Natural killer cell (primary cell): ENCODE measurements around the gene TRPM5. TPM values are rescaled to one million over a fixed set of nuclear protein-coding genes. Genes with fewer than 3 reads are reported as not detected.

ENCODE experiments used
- ATAC-seq, 3 donors: fragments of 150-1000 bp in 2 of 3; fragments of 200-7000 bp in 1 of 3; cut with Tn5 transposase; 1 replicate in 1 of 3; 2 replicates in 2 of 3; pipeline ENCODE4 v1.10.0; 2021; ENCODE audit warnings: mild to moderate bottlenecking in 2 of 3, moderate library complexity in 2 of 3
- DNase-seq, 2 donors: peaks; one replicate each; pipeline versions ENCODE4 v3.0.0 to v3.0.0-alpha.2; 2013 to 2021; ENCODE audit warnings: mixed read lengths in 1 of 2
- H3K27ac ChIP-seq: one replicate; pipeline ENCODE4 v1.5.1; 2013; ENCODE audit warnings: mild to moderate bottlenecking, low read length
- H3K27me3 ChIP-seq: one replicate; pipeline ENCODE4 v1.6.1; 2013; ENCODE audit warnings: low read length; ENCODE audit not compliant: control insufficient read depth, insufficient read depth
- H3K36me3 ChIP-seq: one replicate; pipeline ENCODE4 v1.6.1; 2013; ENCODE audit warnings: low read length; ENCODE audit not compliant: control insufficient read depth, insufficient read depth
- H3K4me1 ChIP-seq: one replicate; pipeline ENCODE4 v1.6.1; 2013; ENCODE audit warnings: low read length; ENCODE audit not compliant: control insufficient read depth, insufficient read depth
- H3K4me3 ChIP-seq: one replicate; pipeline ENCODE4 v1.5.1; 2013; ENCODE audit warnings: low read length
- H3K9me3 ChIP-seq: one replicate; pipeline ENCODE4 v1.6.1; 2013; ENCODE audit warnings: low read length; ENCODE audit not compliant: control insufficient read depth, insufficient read depth
- H3K27ac Mint-ChIP-seq, 2 donors: one replicate each; pipeline ENCODE4 v1.8.0; 2022; ENCODE audit warnings: mild to moderate bottlenecking in 2 of 2, mixed read lengths in 2 of 2, moderate library complexity in 1 of 2
- H3K27me3 Mint-ChIP-seq, 2 donors: one replicate each; pipeline ENCODE4 v1.8.0; 2022; ENCODE audit warnings: low read depth in 2 of 2, mixed read lengths in 2 of 2
- H3K36me3 Mint-ChIP-seq: one replicate; pipeline ENCODE4 v1.8.0; 2022; ENCODE audit warnings: mixed read lengths
- H3K4me1 Mint-ChIP-seq, 2 donors: one replicate each; pipeline ENCODE4 v1.8.0; 2022; ENCODE audit warnings: mixed read lengths in 2 of 2
- H3K4me3 Mint-ChIP-seq: one replicate; pipeline ENCODE4 v1.8.0; 2022; ENCODE audit warnings: mild to moderate bottlenecking, moderate library complexity, mixed read lengths
- H3K9me3 Mint-ChIP-seq, 2 donors: one replicate each; pipeline ENCODE4 v1.8.0; 2022; ENCODE audit warnings: mixed read lengths in 2 of 2
- CTCF ChIP-seq: fragments of 200-600 bp; IDR thresholded peaks from one replicate; pipeline ENCODE4 v1.8.0; 2022; ENCODE audit warnings: antibody characterized with exemption
- WGBS: methylation state at CpG from one replicate; pipeline ENCODE4 v1.1.7; 2013; ENCODE audit warnings: missing lambda C conversion rate; ENCODE audit not compliant: insufficient coverage; 5-methylcytosine and 5-hydroxymethylcytosine counted together
- intact Hi-C: fragments of 100-400 bp; cut with micrococcal nuclease; formaldehyde crosslinking; loops from one replicate; pipeline ENCODE4 v1.14.2; 2022
- total RNA-seq, 4 donors: library from RNA; stranded (reverse); fragments of 120-200 nt in 1 of 4; gene quantifications; one replicate each; pipeline versions ENCODE4 v1.2.3 to v1.2.4, GENCODE V29; 2013 to 2022

The TRPM5 gene
- total RNA-seq, 3 donors from 2014 or later (not counting 1 experiment from before 2014, with no cell fraction given) = not detected

- Histone ChIP-seq H3K27ac (no peak overlapping the region), H3K4me1 (peaks cover 43% of the 10 kb centered on the region), H3K36me3 (no peaks in the 10 kb centered on the region), H3K9me3 (no peaks in the 10 kb centered on the region), H3K4me3 (no peak overlapping the region), H3K27me3 (peaks cover 31% of the 10 kb centered on the region)
- WGBS = 70% methylated on average over 10 of the region's 10 CpGs
- no peaks in the 10 kb centered on the region for H3K9me3 Mint-ChIP-seq
- H3K27ac Mint-ChIP-seq = no peak overlapping the region
- no peak for ATAC-seq
- no peak for TF ChIP-seq CTCF
- no peak overlapping the region for H3K4me3 Mint-ChIP-seq
- peaks cover 13 to 28% of the 10 kb centered on the region in 2 donors for H3K27me3 Mint-ChIP-seq
- no peak for DNase-seq
- intact Hi-C loops = no loop called here
- H3K4me1 Mint-ChIP-seq = peaks cover 0 to 13% of the 10 kb centered on the region in 2 donors
- H3K36me3 Mint-ChIP-seq = no peaks in the 10 kb centered on the region
Observed at GRCh38 chr11:2447951-2448650, 3.8 kb upstream of the TRPM5 start.

DNA sequence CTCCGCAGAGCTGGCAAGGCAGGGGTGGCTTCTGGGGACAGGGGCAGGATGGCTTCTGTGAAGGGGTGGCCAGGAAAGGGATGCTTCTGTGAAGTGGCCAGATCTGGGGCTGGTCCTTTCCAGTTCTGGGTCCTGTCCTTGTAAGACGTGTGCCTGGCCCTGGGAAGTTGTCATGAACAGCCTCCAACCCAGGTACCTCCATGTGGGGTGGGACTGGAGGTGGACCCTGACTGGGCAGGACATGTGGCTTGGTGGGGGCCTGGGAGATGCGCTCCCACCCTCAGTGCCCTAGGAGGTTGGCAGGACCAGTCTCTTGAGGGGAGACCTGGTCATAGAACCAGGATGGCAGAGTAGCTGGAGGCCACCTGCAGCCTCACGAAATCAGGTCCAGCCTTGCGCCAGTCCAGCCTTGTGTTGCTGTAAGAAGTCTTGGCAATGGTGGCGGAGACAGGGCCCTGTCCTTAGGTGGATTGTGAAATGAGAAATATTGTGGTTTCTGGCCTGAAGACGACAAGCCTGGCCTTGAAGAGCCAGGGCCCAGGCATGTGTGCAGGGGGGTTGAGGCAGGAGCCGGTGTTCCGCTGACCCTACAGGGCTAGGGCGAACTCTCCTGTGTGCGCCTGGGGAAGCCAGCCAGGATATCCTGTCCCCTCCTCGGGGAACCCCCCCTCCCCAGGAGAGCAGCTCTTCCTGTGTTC, 3.1 kb upstream of the TRPM5 start:
- Histone ChIP-seq H3K27me3 (peaks cover 31% of the 10 kb centered on the region), H3K4me3 (peak overlapping the region; percentile 8), H3K27ac (no peak overlapping the region), H3K4me1 (peaks cover 43% of the 10 kb centered on the region), H3K36me3 (no peaks in the 10 kb centered on the region), H3K9me3 (no peaks in the 10 kb centered on the region)
- no peak for TF ChIP-seq CTCF
- Mint-ChIP-seq H3K36me3 (no peaks in the 10 kb centered on the region), H3K4me3 (peak overlapping the region; percentile 52), H3K27me3 (peaks cover 18 to 22% of the 10 kb centered on the region in 2 donors), H3K9me3 (no peaks in the 10 kb centered on the region), H3K4me1 (peaks cover 0 to 13% of the 10 kb centered on the region in 2 donors), H3K27ac (no peak overlapping the region)
- intact Hi-C loops = no loop called here
- ATAC-seq (no peak), DNase-seq (peak in 1 of 2 donors; percentile 34)
- 54% methylated on average over 12 of the region's 12 CpGs for WGBS

GRCh38 chr11:2446590-2447252, 2.4 kb upstream of the TRPM5 start:
- intact Hi-C loops = no loop called here
- 39% methylated on average over 13 of the region's 15 CpGs for WGBS
- peaks cover 43% of the 10 kb centered on the region for H3K4me1 ChIP-seq

More at GRCh38 chr11:2446590-2447252, 2.4 kb upstream of the TRPM5 start:
- TF ChIP-seq CTCF = no peak
- Histone ChIP-seq H3K27ac (no peak overlapping the region), H3K9me3 (no peaks in the 10 kb centered on the region), H3K36me3 (no peaks in the 10 kb centered on the region), H3K4me3 (peak overlapping the region; percentile 8), H3K27me3 (peaks cover 31% of the 10 kb centered on the region)
- H3K4me1 Mint-ChIP-seq = peaks cover 0 to 13% of the 10 kb centered on the region in 2 donors
- H3K36me3 Mint-ChIP-seq = no peaks in the 10 kb centered on the region
- peak overlapping the region; percentile 52 for H3K4me3 Mint-ChIP-seq
- ATAC-seq = no peak
- H3K27ac Mint-ChIP-seq = no peak overlapping the region
- no peaks in the 10 kb centered on the region for H3K9me3 Mint-ChIP-seq
- peaks cover 18 to 21% of the 10 kb centered on the region in 2 donors for H3K27me3 Mint-ChIP-seq
- DNase-seq = peak in 1 of 2 donors; percentile 46
